Measurements from ENCODE around the gene ABHD2. TPM values are rescaled to one million over a fixed set of nuclear protein-coding genes. Genes with fewer than 3 reads are reported as not detected.
A peak's percentile ranks its signal among the peaks of the same experiment; 100 is the strongest.

Gene ABHD2
- total RNA-seq, 1 experiment from 2014 or later: 29.7 TPM

DNA sequence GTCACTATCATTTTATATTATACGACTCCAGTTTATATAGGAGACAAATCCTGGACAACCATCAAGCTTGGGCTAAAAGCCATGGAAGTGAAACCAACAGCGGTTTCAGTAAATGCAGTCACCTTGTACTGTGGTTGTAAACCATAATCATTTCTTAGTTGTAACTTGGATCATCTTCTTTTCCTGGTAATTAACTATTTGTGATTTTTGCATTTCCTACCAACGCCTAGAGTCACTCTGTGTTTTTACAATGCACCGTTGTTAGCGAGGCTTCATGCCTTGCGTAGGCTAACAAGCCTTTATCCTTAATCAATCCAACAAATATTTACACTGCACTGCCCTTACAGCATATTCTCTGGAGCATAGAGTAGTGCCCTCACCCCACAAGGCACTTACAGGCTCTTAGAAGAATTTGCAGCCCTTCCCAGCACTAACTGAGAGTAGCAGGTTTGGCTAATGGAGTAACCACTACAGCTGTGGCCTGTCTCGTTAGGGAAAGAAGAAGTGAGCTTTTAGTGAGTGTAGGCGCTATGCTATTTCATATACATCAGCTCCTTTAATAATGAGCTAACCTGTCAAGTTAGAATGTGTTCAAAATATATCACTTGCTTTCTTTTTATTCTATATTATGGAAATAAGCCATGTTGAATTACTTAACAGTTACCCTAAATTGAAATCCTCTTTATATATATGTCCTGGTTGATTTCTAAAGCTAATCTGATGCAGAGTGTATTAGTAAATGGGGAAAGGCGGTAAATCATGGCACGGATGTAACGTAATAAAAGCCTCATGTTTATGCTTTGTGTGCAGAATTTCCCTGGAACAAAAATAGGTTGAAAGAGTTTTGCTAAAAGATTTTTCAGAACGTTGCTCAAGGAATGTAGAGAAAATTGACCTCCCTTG is 62.8 kb downstream of the ABHD2 start:
- ChIA-PET POLR2A (no interaction called here), CTCF (interaction anchor here (0.8 to 3.6 kb wide), 6 partner anchors 21 to 94 kb away, joined by 3 to 14 read pairs (median 10); partner anchors contain the start of gene ABHD2)
- Mint-ChIP-seq H3K27ac (peak overlapping the region; percentile 26; the same call in 1 of the 2 replicates), H3K4me1 (peaks cover 16% of the 10 kb centered on the region), H3K27me3 (ENCODE audit: low read depth) (no peaks in the 10 kb centered on the region), H3K4me3 (no peak overlapping the region), H3K9me3 (no peaks in the 10 kb centered on the region), H3K36me3 (peaks cover 16% of the 10 kb centered on the region)
- no peak for TF ChIP-seq OVOL2 (CRISPR knock-in tag; IDR thresholded peaks at IDR 0.05; ENCODE audit: borderline replicate concordance)
- no peak for DNase-seq (ENCODE audit: low spot score)
- no peak for ATAC-seq

DNA sequence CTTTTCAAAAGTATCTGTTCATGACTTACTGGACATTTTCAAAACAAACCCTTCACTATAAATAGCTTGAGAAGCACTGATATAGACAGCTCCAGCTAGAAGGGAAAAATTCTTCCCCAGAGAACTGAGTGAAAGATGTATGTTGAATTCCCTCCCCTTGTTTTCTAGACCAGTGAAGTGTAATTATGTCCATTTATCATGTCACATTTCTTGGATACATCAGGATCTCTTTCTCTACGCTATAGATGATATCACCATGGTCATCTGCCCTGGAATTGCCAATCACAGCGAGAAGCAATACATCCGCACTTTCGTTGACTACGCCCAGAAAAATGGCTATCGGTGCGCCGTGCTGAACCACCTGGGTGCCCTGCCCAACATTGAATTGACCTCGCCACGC is 66.9 kb downstream of the ABHD2 start:
- peaks cover 9% of the 10 kb centered on the region for H3K4me1 Mint-ChIP-seq
- CTCF ChIA-PET: interaction anchor here (1.5 kb wide), 2 partner anchors 17 to 23 kb away, joined by 4 to 12 read pairs; no protein-coding TSS in a partner anchor
- TF ChIP-seq, protein P1, sequence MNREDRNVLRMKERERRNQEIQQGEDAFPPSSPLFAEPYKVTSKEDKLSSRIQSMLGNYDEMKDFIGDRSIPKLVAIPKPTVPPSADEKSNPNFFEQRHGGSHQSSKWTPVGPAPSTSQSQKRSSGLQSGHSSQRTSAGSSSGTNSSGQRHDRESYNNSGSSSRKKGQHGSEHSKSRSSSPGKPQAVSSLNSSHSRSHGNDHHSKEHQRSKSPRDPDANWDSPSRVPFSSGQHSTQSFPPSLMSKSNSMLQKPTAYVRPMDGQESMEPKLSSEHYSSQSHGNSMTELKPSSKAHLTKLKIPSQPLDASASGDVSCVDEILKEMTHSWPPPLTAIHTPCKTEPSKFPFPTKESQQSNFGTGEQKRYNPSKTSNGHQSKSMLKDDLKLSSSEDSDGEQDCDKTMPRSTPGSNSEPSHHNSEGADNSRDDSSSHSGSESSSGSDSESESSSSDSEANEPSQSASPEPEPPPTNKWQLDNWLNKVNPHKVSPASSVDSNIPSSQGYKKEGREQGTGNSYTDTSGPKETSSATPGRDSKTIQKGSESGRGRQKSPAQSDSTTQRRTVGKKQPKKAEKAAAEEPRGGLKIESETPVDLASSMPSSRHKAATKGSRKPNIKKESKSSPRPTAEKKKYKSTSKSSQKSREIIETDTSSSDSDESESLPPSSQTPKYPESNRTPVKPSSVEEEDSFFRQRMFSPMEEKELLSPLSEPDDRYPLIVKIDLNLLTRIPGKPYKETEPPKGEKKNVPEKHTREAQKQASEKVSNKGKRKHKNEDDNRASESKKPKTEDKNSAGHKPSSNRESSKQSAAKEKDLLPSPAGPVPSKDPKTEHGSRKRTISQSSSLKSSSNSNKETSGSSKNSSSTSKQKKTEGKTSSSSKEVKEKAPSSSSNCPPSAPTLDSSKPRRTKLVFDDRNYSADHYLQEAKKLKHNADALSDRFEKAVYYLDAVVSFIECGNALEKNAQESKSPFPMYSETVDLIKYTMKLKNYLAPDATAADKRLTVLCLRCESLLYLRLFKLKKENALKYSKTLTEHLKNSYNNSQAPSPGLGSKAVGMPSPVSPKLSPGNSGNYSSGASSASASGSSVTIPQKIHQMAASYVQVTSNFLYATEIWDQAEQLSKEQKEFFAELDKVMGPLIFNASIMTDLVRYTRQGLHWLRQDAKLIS (CRISPR knock-in tag; IDR thresholded peaks at IDR 0.05; ENCODE audit: borderline replicate concordance): no peak
- TF ChIP-seq ZNF121 (CRISPR knock-in tag; IDR thresholded peaks at IDR 0.05): no peak
- H3K9me3 Mint-ChIP-seq: no peaks in the 10 kb centered on the region
- no peak overlapping the region for H3K27ac Mint-ChIP-seq
- ATAC-seq: no peak
- H3K4me3 Mint-ChIP-seq: no peak overlapping the region
- H3K36me3 Mint-ChIP-seq: peaks cover 24% of the 10 kb centered on the region
- H3K27me3 Mint-ChIP-seq (ENCODE audit: low read depth): no peaks in the 10 kb centered on the region
- POLR2A ChIA-PET: no interaction called here
- no peak for DNase-seq (ENCODE audit: low spot score)

DNA sequence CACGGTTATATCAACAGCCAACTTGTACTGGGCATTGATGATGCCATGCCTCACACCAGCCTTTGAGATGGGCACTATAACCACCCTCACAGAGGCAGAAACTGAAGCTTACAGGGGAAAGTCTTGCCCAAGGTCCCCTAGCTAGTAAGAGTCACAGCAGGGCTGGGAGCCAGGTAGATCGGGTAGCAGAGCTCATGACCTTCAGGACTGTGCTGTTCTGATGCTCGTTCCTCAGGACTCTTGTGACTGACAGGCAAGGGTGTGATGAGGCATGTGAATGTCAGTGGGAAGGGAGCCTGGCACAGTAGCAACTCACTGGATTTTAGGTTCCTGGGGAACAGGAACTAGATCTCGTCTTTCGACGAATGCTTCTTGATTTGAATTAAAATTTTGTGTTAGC is 67.4 kb downstream of the ABHD2 start:
- ATAC-seq: no peak
- peaks cover 24% of the 10 kb centered on the region for H3K36me3 Mint-ChIP-seq
- ChIA-PET POLR2A (no interaction called here), CTCF (interaction anchor here (1.5 kb wide), 2 partner anchors 16 to 22 kb away, joined by 4 to 12 read pairs; no protein-coding TSS in a partner anchor)
- H3K9me3 Mint-ChIP-seq: no peaks in the 10 kb centered on the region
- no peak overlapping the region for H3K4me3 Mint-ChIP-seq
- DNase-seq (ENCODE audit: low spot score): no peak
- peaks cover 4% of the 10 kb centered on the region for H3K4me1 Mint-ChIP-seq
- no peaks in the 10 kb centered on the region for H3K27me3 Mint-ChIP-seq (ENCODE audit: low read depth)
- no peak overlapping the region for H3K27ac Mint-ChIP-seq
- TF ChIP-seq ZBTB21 (CRISPR knock-in tag; IDR thresholded peaks at IDR 0.05; ENCODE audit: borderline replicate concordance): no peak
- TF ChIP-seq, protein P2, sequence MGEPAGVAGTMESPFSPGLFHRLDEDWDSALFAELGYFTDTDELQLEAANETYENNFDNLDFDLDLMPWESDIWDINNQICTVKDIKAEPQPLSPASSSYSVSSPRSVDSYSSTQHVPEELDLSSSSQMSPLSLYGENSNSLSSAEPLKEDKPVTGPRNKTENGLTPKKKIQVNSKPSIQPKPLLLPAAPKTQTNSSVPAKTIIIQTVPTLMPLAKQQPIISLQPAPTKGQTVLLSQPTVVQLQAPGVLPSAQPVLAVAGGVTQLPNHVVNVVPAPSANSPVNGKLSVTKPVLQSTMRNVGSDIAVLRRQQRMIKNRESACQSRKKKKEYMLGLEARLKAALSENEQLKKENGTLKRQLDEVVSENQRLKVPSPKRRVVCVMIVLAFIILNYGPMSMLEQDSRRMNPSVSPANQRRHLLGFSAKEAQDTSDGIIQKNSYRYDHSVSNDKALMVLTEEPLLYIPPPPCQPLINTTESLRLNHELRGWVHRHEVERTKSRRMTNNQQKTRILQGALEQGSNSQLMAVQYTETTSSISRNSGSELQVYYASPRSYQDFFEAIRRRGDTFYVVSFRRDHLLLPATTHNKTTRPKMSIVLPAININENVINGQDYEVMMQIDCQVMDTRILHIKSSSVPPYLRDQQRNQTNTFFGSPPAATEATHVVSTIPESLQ (CRISPR knock-in tag; IDR thresholded peaks at IDR 0.05): no peak
- no peak for TF ChIP-seq ZNF396 (CRISPR knock-in tag; IDR thresholded peaks at IDR 0.05; ENCODE audit: borderline replicate concordance)
- TF ChIP-seq ATF1 (CRISPR knock-in tag; IDR thresholded peaks at IDR 0.05): no peak
- TF ChIP-seq, protein P3, sequence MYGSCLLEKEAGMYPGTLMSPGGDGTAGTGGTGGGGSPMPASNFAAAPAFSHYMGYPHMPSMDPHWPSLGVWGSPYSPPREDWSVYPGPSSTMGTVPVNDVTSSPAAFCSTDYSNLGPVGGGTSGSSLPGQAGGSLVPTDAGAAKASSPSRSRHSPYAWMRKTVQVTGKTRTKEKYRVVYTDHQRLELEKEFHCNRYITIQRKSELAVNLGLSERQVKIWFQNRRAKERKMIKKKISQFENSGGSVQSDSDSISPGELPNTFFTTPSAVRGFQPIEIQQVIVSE (CRISPR knock-in tag; IDR thresholded peaks at IDR 0.05; ENCODE audit: borderline replicate concordance): no peak
- TF ChIP-seq RORB (CRISPR knock-in tag; IDR thresholded peaks at IDR 0.05): no peak
- TF ChIP-seq CREM (CRISPR knock-in tag; IDR thresholded peaks at IDR 0.05): no peak
- TF ChIP-seq, protein P4, sequence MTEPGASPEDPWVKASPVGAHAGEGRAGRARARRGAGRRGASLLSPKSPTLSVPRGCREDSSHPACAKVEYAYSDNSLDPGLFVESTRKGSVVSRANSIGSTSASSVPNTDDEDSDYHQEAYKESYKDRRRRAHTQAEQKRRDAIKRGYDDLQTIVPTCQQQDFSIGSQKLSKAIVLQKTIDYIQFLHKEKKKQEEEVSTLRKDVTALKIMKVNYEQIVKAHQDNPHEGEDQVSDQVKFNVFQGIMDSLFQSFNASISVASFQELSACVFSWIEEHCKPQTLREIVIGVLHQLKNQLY (CRISPR knock-in tag; IDR thresholded peaks at IDR 0.05): no peak
- TF ChIP-seq SOX15 (CRISPR knock-in tag; IDR thresholded peaks at IDR 0.05): no peak
- TF ChIP-seq, protein P5, sequence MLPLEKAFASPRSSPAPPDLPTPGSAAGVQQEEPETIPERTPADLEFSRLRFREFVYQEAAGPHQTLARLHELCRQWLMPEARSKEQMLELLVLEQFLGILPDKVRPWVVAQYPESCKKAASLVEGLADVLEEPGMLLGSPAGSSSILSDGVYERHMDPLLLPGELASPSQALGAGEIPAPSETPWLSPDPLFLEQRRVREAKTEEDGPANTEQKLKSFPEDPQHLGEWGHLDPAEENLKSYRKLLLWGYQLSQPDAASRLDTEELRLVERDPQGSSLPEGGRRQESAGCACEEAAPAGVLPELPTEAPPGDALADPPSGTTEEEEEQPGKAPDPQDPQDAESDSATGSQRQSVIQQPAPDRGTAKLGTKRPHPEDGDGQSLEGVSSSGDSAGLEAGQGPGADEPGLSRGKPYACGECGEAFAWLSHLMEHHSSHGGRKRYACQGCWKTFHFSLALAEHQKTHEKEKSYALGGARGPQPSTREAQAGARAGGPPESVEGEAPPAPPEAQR (CRISPR knock-in tag; IDR thresholded peaks at IDR 0.05): no peak
- no peak for TF ChIP-seq FOXK1 (CRISPR knock-in tag; IDR thresholded peaks at IDR 0.05)
- no peak for TF ChIP-seq HMGA2 (CRISPR knock-in tag; IDR thresholded peaks at IDR 0.05)
- no peak for TF ChIP-seq GRHL2 (CRISPR knock-in tag; IDR thresholded peaks at IDR 0.05; ENCODE audit: insufficient replicate concordance, severe bottlenecking)
- TF ChIP-seq, protein P6, sequence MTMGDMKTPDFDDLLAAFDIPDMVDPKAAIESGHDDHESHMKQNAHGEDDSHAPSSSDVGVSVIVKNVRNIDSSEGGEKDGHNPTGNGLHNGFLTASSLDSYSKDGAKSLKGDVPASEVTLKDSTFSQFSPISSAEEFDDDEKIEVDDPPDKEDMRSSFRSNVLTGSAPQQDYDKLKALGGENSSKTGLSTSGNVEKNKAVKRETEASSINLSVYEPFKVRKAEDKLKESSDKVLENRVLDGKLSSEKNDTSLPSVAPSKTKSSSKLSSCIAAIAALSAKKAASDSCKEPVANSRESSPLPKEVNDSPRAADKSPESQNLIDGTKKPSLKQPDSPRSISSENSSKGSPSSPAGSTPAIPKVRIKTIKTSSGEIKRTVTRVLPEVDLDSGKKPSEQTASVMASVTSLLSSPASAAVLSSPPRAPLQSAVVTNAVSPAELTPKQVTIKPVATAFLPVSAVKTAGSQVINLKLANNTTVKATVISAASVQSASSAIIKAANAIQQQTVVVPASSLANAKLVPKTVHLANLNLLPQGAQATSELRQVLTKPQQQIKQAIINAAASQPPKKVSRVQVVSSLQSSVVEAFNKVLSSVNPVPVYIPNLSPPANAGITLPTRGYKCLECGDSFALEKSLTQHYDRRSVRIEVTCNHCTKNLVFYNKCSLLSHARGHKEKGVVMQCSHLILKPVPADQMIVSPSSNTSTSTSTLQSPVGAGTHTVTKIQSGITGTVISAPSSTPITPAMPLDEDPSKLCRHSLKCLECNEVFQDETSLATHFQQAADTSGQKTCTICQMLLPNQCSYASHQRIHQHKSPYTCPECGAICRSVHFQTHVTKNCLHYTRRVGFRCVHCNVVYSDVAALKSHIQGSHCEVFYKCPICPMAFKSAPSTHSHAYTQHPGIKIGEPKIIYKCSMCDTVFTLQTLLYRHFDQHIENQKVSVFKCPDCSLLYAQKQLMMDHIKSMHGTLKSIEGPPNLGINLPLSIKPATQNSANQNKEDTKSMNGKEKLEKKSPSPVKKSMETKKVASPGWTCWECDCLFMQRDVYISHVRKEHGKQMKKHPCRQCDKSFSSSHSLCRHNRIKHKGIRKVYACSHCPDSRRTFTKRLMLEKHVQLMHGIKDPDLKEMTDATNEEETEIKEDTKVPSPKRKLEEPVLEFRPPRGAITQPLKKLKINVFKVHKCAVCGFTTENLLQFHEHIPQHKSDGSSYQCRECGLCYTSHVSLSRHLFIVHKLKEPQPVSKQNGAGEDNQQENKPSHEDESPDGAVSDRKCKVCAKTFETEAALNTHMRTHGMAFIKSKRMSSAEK (CRISPR knock-in tag; IDR thresholded peaks at IDR 0.05; ENCODE audit: borderline replicate concordance): no peak
